CD14-positive monocyte (primary cell): ENCODE data around the gene TPP2. TPM values are rescaled to one million over a fixed set of nuclear protein-coding genes. Genes with fewer than 3 reads are reported as not detected.

Experiments used
- DNase-seq, 3 donors: peaks; one replicate each; pipeline ENCODE4 v3.0.0-alpha.2; 2011 to 2022
- H2AFZ ChIP-seq: 2 replicates; pipeline ENCODE4 v1.6.0; 2012; ENCODE audit warnings: mild to moderate bottlenecking, low read depth, low read length, inconsistent platforms; ENCODE audit not compliant: insufficient read depth, poor library complexity, severe bottlenecking
- H3K27ac ChIP-seq, 2 donors: 1 replicate in 1 of 2; 2 replicates in 1 of 2; pipeline ENCODE4 v1.5.1; 2012 to 2013; ENCODE audit warnings: low read length in 2 of 2, control low read depth in 1 of 2, inconsistent platforms in 1 of 2, low read depth in 1 of 2, mild to moderate bottlenecking in 1 of 2
- H3K27me3 ChIP-seq, 2 donors: one replicate each; pipeline versions ENCODE4 v1.6.0 to v1.6.1; 2011 to 2013; ENCODE audit warnings: low read length in 2 of 2; ENCODE audit not compliant: control insufficient read depth in 2 of 2, insufficient read depth in 2 of 2
- H3K36me3 ChIP-seq, 2 donors: replicated peaks in 1 of 2; 1 replicate in 1 of 2; 2 replicates in 1 of 2; pipeline versions ENCODE4 v1.5.1 to v1.6.1; 2012 to 2013; ENCODE audit warnings: low read length in 2 of 2, control low read depth in 1 of 2, inconsistent platforms in 1 of 2, mild to moderate bottlenecking in 1 of 2; ENCODE audit not compliant: insufficient read depth in 2 of 2, control insufficient read depth in 1 of 2
- H3K4me1 ChIP-seq, 2 donors: 1 replicate in 1 of 2; 2 replicates in 1 of 2; pipeline versions ENCODE4 v1.5.1 to v1.6.1; 2012 to 2013; ENCODE audit warnings: low read length in 2 of 2, control low read depth in 1 of 2, inconsistent platforms in 1 of 2, mild to moderate bottlenecking in 1 of 2, moderate library complexity in 1 of 2; ENCODE audit not compliant: insufficient read depth in 2 of 2, control insufficient read depth in 1 of 2
- H3K4me2 ChIP-seq: replicated peaks from 2 replicates; pipeline ENCODE3; 2012; ENCODE audit warnings: low read length, moderate library complexity, mild to moderate bottlenecking; ENCODE audit not compliant: poor library complexity, severe bottlenecking; ENCODE audit errors: extremely low read depth
- H3K4me3 ChIP-seq, 3 experiments: fragments of 200-600 bp in 1 of 3; sonication (generic) in 1 of 3; replicated peaks in 1 of 3; 1 replicate in 2 of 3; 2 replicates in 1 of 3; pipeline ENCODE4 v1.5.1; 2011 to 2013; ENCODE audit warnings: low read length in 3 of 3, mild to moderate bottlenecking in 3 of 3, control low read depth in 2 of 3, low read depth in 2 of 3, inconsistent platforms in 1 of 3, moderate library complexity in 1 of 3
- H3K79me2 ChIP-seq: 2 replicates; pipeline ENCODE4 v1.6.0; 2012; ENCODE audit warnings: mild to moderate bottlenecking, control low read depth, inconsistent platforms, low read length, moderate library complexity; ENCODE audit not compliant: insufficient read depth
- H3K9ac ChIP-seq: 2 replicates; pipeline ENCODE4 v1.6.0; 2017; ENCODE audit warnings: low read length, mild to moderate bottlenecking; ENCODE audit not compliant: insufficient read depth, poor library complexity, severe bottlenecking
- H3K9me3 ChIP-seq, 2 donors: replicated peaks in 1 of 2; 1 replicate in 1 of 2; 2 replicates in 1 of 2; pipeline versions ENCODE4 v1.5.1 to v1.6.1; 2012 to 2013; ENCODE audit warnings: low read length in 2 of 2, control low read depth in 1 of 2; ENCODE audit not compliant: control insufficient read depth in 1 of 2, insufficient read depth in 1 of 2
- H4K20me1 ChIP-seq: 2 replicates; pipeline ENCODE4 v1.6.0; 2012; ENCODE audit warnings: mild to moderate bottlenecking, low read length, control low read depth, moderate library complexity; ENCODE audit not compliant: insufficient read depth
- H3K27ac Mint-ChIP-seq, 7 donors: one replicate each; pipeline ENCODE4 v1.8.0; 2020; ENCODE audit warnings: mild to moderate bottlenecking in 7 of 7, mixed read lengths in 7 of 7, moderate library complexity in 6 of 7, inconsistent platforms in 2 of 7
- H3K27me3 Mint-ChIP-seq, 3 donors: one replicate each; pipeline ENCODE4 v1.8.0; 2021 to 2022; ENCODE audit warnings: low read depth in 3 of 3, mild to moderate bottlenecking in 3 of 3, mixed read lengths in 3 of 3, moderate library complexity in 3 of 3, inconsistent platforms in 1 of 3
- H3K36me3 Mint-ChIP-seq, 2 donors: one replicate each; pipeline ENCODE4 v1.8.0; 2020; ENCODE audit warnings: mixed read lengths in 2 of 2, inconsistent platforms in 1 of 2, mild to moderate bottlenecking in 1 of 2
- H3K4me1 Mint-ChIP-seq: one replicate; pipeline ENCODE4 v1.8.0; 2020; ENCODE audit warnings: mild to moderate bottlenecking, mixed read lengths
- H3K4me3 Mint-ChIP-seq, 2 donors: one replicate each; pipeline ENCODE4 v1.8.0; 2020; ENCODE audit warnings: mild to moderate bottlenecking in 2 of 2, mixed read lengths in 2 of 2, moderate library complexity in 1 of 2
- H3K9me3 Mint-ChIP-seq, 7 donors: one replicate each; pipeline ENCODE4 v1.8.0; 2020 to 2022; ENCODE audit warnings: mixed read lengths in 7 of 7, mild to moderate bottlenecking in 6 of 7, moderate library complexity in 6 of 7, inconsistent platforms in 2 of 7
- WGBS: methylation state at CpG from one replicate; pipeline ENCODE4 v1.1.5; 2013; ENCODE audit warnings: missing lambda C conversion rate; ENCODE audit not compliant: insufficient coverage; 5-methylcytosine and 5-hydroxymethylcytosine counted together
- intact Hi-C, 2 donors: fragments of 100-400 bp; cut with micrococcal nuclease; formaldehyde crosslinking; loops; one replicate each; pipeline versions ENCODE4 v1.15.0 to v1.15.1; 2023
- polyA plus RNA-seq, 3 donors: library from polyadenylated mRNA; depleted of rRNA in 1 of 3; unstranded in 2 of 3; stranded (reverse) in 1 of 3; fragments of 300-500 nt in 2 of 3; fragments of >200 nt in 1 of 3; fragmentation: Illumina TruSeq in 2 of 3; gene quantifications; 1 replicate in 2 of 3; 2 replicates in 1 of 3; pipeline ENCODE4 v1.2.3, GENCODE V29; 2012 to 2021
- TF ChIP-seq, protein P1 (sequence below): fragments of 200-600 bp; IDR thresholded peaks from one replicate; pipeline ENCODE4 v1.8.0; 2022; ENCODE audit warnings: antibody characterized with exemption, mild to moderate bottlenecking

TPP2 gene
- polyA plus RNA-seq, 3 donors: 18.0 to 39.7 (median 26.0) TPM

DNA sequence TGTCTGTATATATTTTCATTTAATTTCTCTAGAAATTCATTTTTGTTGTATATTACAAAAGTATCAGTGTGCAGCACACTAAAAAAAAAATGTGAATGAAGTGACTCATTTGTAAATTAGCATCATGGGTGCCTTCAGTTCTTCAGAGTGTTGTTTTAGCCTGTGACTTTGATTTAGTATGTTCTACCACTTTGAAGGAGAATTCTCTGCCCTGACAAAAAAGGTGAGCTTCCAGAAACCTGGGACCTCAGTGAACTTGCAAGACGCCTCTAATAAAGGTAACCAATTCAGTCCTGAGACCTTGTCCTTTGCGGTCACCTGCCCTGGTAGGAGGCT, 95.7 kb downstream of the TPP2 start:
- H3K4me3 Mint-ChIP-seq: no peak overlapping the region
- H3K27ac ChIP-seq: no peak overlapping the region
- no peaks in the 10 kb centered on the region for H3K36me3 ChIP-seq
- H3K9me3 Mint-ChIP-seq: no peaks in the 10 kb centered on the region
- no peak overlapping the region for H2AFZ ChIP-seq
- H3K36me3 Mint-ChIP-seq: no peaks in the 10 kb centered on the region
- H3K4me1 ChIP-seq: no peaks in the 10 kb centered on the region
- H3K79me2 ChIP-seq: no peaks in the 10 kb centered on the region
- peaks cover 11 to 13% (median 11%) of the 10 kb centered on the region in 3 donors for H3K27me3 Mint-ChIP-seq
- H3K27me3 ChIP-seq: peaks cover 0 to 4% of the 10 kb centered on the region in 2 donors
- TF ChIP-seq, protein P1, sequence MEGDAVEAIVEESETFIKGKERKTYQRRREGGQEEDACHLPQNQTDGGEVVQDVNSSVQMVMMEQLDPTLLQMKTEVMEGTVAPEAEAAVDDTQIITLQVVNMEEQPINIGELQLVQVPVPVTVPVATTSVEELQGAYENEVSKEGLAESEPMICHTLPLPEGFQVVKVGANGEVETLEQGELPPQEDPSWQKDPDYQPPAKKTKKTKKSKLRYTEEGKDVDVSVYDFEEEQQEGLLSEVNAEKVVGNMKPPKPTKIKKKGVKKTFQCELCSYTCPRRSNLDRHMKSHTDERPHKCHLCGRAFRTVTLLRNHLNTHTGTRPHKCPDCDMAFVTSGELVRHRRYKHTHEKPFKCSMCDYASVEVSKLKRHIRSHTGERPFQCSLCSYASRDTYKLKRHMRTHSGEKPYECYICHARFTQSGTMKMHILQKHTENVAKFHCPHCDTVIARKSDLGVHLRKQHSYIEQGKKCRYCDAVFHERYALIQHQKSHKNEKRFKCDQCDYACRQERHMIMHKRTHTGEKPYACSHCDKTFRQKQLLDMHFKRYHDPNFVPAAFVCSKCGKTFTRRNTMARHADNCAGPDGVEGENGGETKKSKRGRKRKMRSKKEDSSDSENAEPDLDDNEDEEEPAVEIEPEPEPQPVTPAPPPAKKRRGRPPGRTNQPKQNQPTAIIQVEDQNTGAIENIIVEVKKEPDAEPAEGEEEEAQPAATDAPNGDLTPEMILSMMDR: no peak
- no peak overlapping the region for H3K4me2 ChIP-seq
- H4K20me1 ChIP-seq: no peaks in the 10 kb centered on the region
- no peak overlapping the region for H3K4me3 ChIP-seq
- WGBS: no CpG with 5 or more reads among the region's 2 CpGs
- H3K9ac ChIP-seq: no peak overlapping the region
- no peak overlapping the region for H3K27ac Mint-ChIP-seq
- intact Hi-C loops: no loop called here
- H3K4me1 Mint-ChIP-seq: no peaks in the 10 kb centered on the region
- no peaks in the 10 kb centered on the region for H3K9me3 ChIP-seq
- no peak for DNase-seq

DNA sequence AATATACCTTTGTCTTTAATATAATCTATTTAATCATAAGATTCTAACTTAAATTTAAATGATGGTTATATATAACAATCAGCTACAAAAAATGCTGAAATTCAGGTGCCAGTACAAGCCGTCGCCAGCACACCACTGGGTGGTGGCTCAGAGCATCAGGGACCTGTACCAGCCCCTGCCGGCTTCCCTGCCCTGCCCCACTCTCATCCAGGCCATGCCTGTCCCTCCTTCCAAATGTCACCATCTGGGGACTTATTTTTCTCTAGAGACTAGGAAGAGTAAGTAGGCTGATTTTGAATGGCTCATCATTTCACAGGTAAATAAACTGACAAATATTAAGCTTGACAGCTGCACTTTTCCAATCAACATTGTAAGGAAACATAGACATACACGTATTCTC, 96.5 kb downstream of the TPP2 start:
- intact Hi-C loops: no loop called here
- no peaks in the 10 kb centered on the region for H3K36me3 ChIP-seq
- peaks cover 0 to 3% (median under 1%) of the 10 kb centered on the region in 7 donors for H3K9me3 Mint-ChIP-seq
- DNase-seq: no peak
- no peaks in the 10 kb centered on the region for H3K36me3 Mint-ChIP-seq
- WGBS: no CpG with 5 or more reads among the region's 4 CpGs
- H3K79me2 ChIP-seq: no peaks in the 10 kb centered on the region
- no peak overlapping the region for H3K4me3 ChIP-seq
- TF ChIP-seq, protein P1: no peak
- H3K4me2 ChIP-seq: no peak overlapping the region
- H3K4me1 Mint-ChIP-seq: no peaks in the 10 kb centered on the region
- H3K9me3 ChIP-seq: no peaks in the 10 kb centered on the region
- H3K4me3 Mint-ChIP-seq: no peak overlapping the region
- H4K20me1 ChIP-seq: no peaks in the 10 kb centered on the region
- H3K4me1 ChIP-seq: no peaks in the 10 kb centered on the region
- peaks cover 0 to 4% of the 10 kb centered on the region in 2 donors for H3K27me3 ChIP-seq
- H3K9ac ChIP-seq: no peak overlapping the region
- H3K27ac ChIP-seq: no peak overlapping the region
- H3K27ac Mint-ChIP-seq: no peak overlapping the region
- H2AFZ ChIP-seq: no peak overlapping the region
- H3K27me3 Mint-ChIP-seq: peaks cover 10 to 11% (median 10%) of the 10 kb centered on the region in 3 donors
